ENCODE data around the gene SMPD1.

GRCh38 chr11:6377902-6378639 lies 12.2 kb upstream of the SMPD1 start:
- TF ChIP-seq CTCF (IDR thresholded peaks at IDR 0.05; ENCODE audit: borderline replicate concordance, extremely low read depth, low read length, poor library complexity, severe bottlenecking): no peak
- no peak for TF ChIP-seq EZH2 (IDR thresholded peaks at IDR 0.05; ENCODE audit: borderline replicate concordance, low read depth, low read length, severe bottlenecking)
